Body of pancreas (tissue), 4 donors: ENCODE results near the gene SMIM17.

Experiments used
- POLR2A ChIP-seq, 3 donors: fragments of 450-650 bp; IDR thresholded peaks; one replicate each; pipeline ENCODE4 v1.6.1; 2016; ENCODE audit warnings: antibody characterized with exemption in 3 of 3, mild to moderate bottlenecking in 2 of 3
- TF ChIP-seq, protein P1 (sequence below), 7 experiments: fragments of 450-650 bp in 4 of 7; fragments of 200-600 bp in 3 of 7; sonication (generic) in 3 of 7; IDR thresholded peaks; one replicate each; pipeline ENCODE4 v1.5.1; 2016 to 2019; ENCODE audit warnings: antibody characterized with exemption in 7 of 7

- TF ChIP-seq, protein P1, sequence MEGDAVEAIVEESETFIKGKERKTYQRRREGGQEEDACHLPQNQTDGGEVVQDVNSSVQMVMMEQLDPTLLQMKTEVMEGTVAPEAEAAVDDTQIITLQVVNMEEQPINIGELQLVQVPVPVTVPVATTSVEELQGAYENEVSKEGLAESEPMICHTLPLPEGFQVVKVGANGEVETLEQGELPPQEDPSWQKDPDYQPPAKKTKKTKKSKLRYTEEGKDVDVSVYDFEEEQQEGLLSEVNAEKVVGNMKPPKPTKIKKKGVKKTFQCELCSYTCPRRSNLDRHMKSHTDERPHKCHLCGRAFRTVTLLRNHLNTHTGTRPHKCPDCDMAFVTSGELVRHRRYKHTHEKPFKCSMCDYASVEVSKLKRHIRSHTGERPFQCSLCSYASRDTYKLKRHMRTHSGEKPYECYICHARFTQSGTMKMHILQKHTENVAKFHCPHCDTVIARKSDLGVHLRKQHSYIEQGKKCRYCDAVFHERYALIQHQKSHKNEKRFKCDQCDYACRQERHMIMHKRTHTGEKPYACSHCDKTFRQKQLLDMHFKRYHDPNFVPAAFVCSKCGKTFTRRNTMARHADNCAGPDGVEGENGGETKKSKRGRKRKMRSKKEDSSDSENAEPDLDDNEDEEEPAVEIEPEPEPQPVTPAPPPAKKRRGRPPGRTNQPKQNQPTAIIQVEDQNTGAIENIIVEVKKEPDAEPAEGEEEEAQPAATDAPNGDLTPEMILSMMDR (IDR thresholded peaks at IDR 0.05) = peak in 1 of 7 experiments; percentile 7
- TF ChIP-seq POLR2A (IDR thresholded peaks at IDR 0.05) = no peak
Observed at GRCh38 chr19:56670961-56671612, 28.1 kb downstream of the SMIM17 start.
